H9 (cell line): ENCODE results near the gene TRIO. TPM values are rescaled to one million over a fixed set of nuclear protein-coding genes. Genes with fewer than 3 reads are reported as not detected.

Experiments
- DNase-seq: peaks from one replicate; pipeline ENCODE4 v3.0.0-alpha.2; 2017
- H2AFZ ChIP-seq: one replicate; pipeline ENCODE4 v1.6.1; 2013; ENCODE audit warnings: mild to moderate bottlenecking, low read length, control low read depth, moderate library complexity
- H2AK5ac ChIP-seq: 2 replicates; pipeline ENCODE4 v1.6.1; 2013; ENCODE audit warnings: low read length, control low read depth, mixed read lengths; ENCODE audit not compliant: insufficient read length
- H2BK120ac ChIP-seq: one replicate; pipeline ENCODE4 v1.6.1; 2013; ENCODE audit warnings: low read depth, mild to moderate bottlenecking, low read length, control low read depth, inconsistent platforms; ENCODE audit not compliant: poor library complexity, severe bottlenecking
- H2BK12ac ChIP-seq: 2 replicates; pipeline ENCODE4 v1.6.1; 2013; ENCODE audit warnings: low read length, control low read depth, mixed read lengths, low read depth; ENCODE audit not compliant: insufficient read length
- H2BK15ac ChIP-seq: 2 replicates; pipeline ENCODE4 v1.6.1; 2013; ENCODE audit warnings: low read depth, low read length, control low read depth
- H2BK20ac ChIP-seq: one replicate; pipeline ENCODE4 v1.6.1; 2013; ENCODE audit warnings: low read depth, mild to moderate bottlenecking, low read length, control low read depth, inconsistent platforms; ENCODE audit not compliant: poor library complexity, severe bottlenecking
- H2BK5ac ChIP-seq: 2 replicates; pipeline ENCODE4 v1.6.1; 2013; ENCODE audit warnings: low read length, control low read depth, mixed read lengths; ENCODE audit not compliant: insufficient read length
- H3K14ac ChIP-seq: 2 replicates; pipeline ENCODE4 v1.6.1; 2013; ENCODE audit warnings: low read length, control low read depth; ENCODE audit not compliant: insufficient read depth
- H3K18ac ChIP-seq: 2 replicates; pipeline ENCODE4 v1.6.1; 2013; ENCODE audit warnings: low read depth, mild to moderate bottlenecking, mixed read lengths, low read length, control low read depth; ENCODE audit not compliant: insufficient read length
- H3K23ac ChIP-seq: 2 replicates; pipeline ENCODE4 v1.6.1; 2013; ENCODE audit warnings: low read length, control low read depth, mixed read lengths, low read depth; ENCODE audit not compliant: insufficient read length
- H3K23me2 ChIP-seq: 2 replicates; pipeline ENCODE4 v1.6.1; 2013; ENCODE audit warnings: low read depth, mild to moderate bottlenecking, mixed read lengths, low read length, control low read depth; ENCODE audit not compliant: insufficient read length, poor library complexity, severe bottlenecking
- H3K27ac ChIP-seq: 2 replicates; pipeline ENCODE4 v1.5.1; 2013; ENCODE audit warnings: low read length, control low read depth, mixed read lengths, low read depth; ENCODE audit not compliant: insufficient read length
- H3K27me3 ChIP-seq: 2 replicates; pipeline ENCODE4 v1.6.1; 2013; ENCODE audit warnings: low read length, control low read depth, inconsistent platforms; ENCODE audit not compliant: insufficient read depth
- H3K4ac ChIP-seq: 2 replicates; pipeline ENCODE4 v1.6.1; 2013; ENCODE audit warnings: low read depth, mild to moderate bottlenecking, control low read depth, inconsistent platforms, low read length, moderate library complexity
- H3K4me1 ChIP-seq: 2 replicates; pipeline ENCODE4 v1.6.1; 2013; ENCODE audit warnings: low read length, control low read depth, inconsistent platforms; ENCODE audit not compliant: insufficient read depth
- H3K4me2 ChIP-seq: 2 replicates; pipeline ENCODE4 v1.6.1; 2013; ENCODE audit warnings: low read length, control low read depth, mixed read lengths; ENCODE audit not compliant: insufficient read length, insufficient read depth
- H3K56ac ChIP-seq: 2 replicates; pipeline ENCODE4 v1.6.1; 2013; ENCODE audit warnings: low read depth, mild to moderate bottlenecking, mixed read lengths, low read length, control low read depth; ENCODE audit not compliant: insufficient read length
- H3K79me1 ChIP-seq: 2 replicates; pipeline ENCODE4 v1.6.1; 2013; ENCODE audit warnings: low read depth, mild to moderate bottlenecking, moderate library complexity, low read length, control low read depth, inconsistent platforms; ENCODE audit not compliant: insufficient read depth, poor library complexity, severe bottlenecking
- H3K79me2 ChIP-seq: 2 replicates; pipeline ENCODE4 v1.6.1; 2013; ENCODE audit warnings: low read length, control low read depth, inconsistent platforms; ENCODE audit not compliant: insufficient read depth
- H3K9ac ChIP-seq: 2 replicates; pipeline ENCODE4 v1.6.1; 2013; ENCODE audit warnings: low read length, control low read depth, mixed read lengths; ENCODE audit not compliant: insufficient read length; ENCODE audit errors: extremely low read depth
- H3K9me3 ChIP-seq: one replicate; pipeline ENCODE4 v1.6.1; 2013; ENCODE audit warnings: low read depth, low read length, inconsistent platforms; ENCODE audit not compliant: control insufficient read depth
- H3T11ph ChIP-seq: one replicate; pipeline ENCODE4 v1.6.1; 2013; ENCODE audit warnings: mild to moderate bottlenecking, low read length, control low read depth, inconsistent platforms
- H4K20me1 ChIP-seq: one replicate; pipeline ENCODE4 v1.6.1; 2013; ENCODE audit not compliant: control insufficient read depth, insufficient read length, insufficient read depth
- H4K5ac ChIP-seq: 2 replicates; pipeline ENCODE4 v1.6.1; 2013; ENCODE audit warnings: low read depth, mild to moderate bottlenecking, mixed read lengths, low read length, control low read depth; ENCODE audit not compliant: insufficient read length
- H4K8ac ChIP-seq: replicated peaks from 2 replicates; pipeline ENCODE4 v1.6.1; 2013; ENCODE audit warnings: low read length, control low read depth, mixed read lengths, low read depth; ENCODE audit not compliant: insufficient read length
- H4K91ac ChIP-seq: 2 replicates; pipeline ENCODE4 v1.6.1; 2013; ENCODE audit warnings: low read depth, mild to moderate bottlenecking, moderate library complexity, mixed read lengths, low read length, control low read depth; ENCODE audit not compliant: insufficient read length
- H3K27ac Mint-ChIP-seq, 3 experiments: 2 replicates in 2 of 3; 3 replicates in 1 of 3; pipeline ENCODE4 v1.8.0; 2020 to 2021; ENCODE audit warnings: mixed read lengths in 3 of 3, mild to moderate bottlenecking in 1 of 3, moderate library complexity in 1 of 3
- H3K27me3 Mint-ChIP-seq: 2 replicates; pipeline ENCODE4 v1.8.0; 2021; ENCODE audit warnings: low read depth, mild to moderate bottlenecking, moderate library complexity, mixed read lengths
- H3K36me3 Mint-ChIP-seq, 3 experiments: 2 replicates in 2 of 3; 3 replicates in 1 of 3; pipeline ENCODE4 v1.8.0; 2020 to 2021; ENCODE audit warnings: low read depth in 3 of 3, mixed read lengths in 3 of 3; ENCODE audit not compliant: insufficient read depth in 1 of 3
- H3K4me1 Mint-ChIP-seq, 2 experiments: 2 replicates each; pipeline ENCODE4 v1.8.0; 2020; ENCODE audit warnings: mixed read lengths in 2 of 2
- H3K4me3 Mint-ChIP-seq, 2 experiments: 2 replicates in 1 of 2; 3 replicates in 1 of 2; pipeline ENCODE4 v1.8.0; 2020 to 2021; ENCODE audit warnings: mild to moderate bottlenecking in 2 of 2, mixed read lengths in 2 of 2, moderate library complexity in 1 of 2
- H3K9me3 Mint-ChIP-seq, 2 experiments: 2 replicates in 1 of 2; 3 replicates in 1 of 2; pipeline ENCODE4 v1.8.0; 2020; ENCODE audit warnings: mild to moderate bottlenecking in 2 of 2, mixed read lengths in 2 of 2, moderate library complexity in 1 of 2
- WGBS: extraction: QIAGEN DNeasy Blood & Tissue Kit; methylation state at CpG from one replicate; pipeline ENCODE4 v1.1.7; 2013; ENCODE audit warnings: missing lambda C conversion rate, low lambda C conversion rate, mixed read lengths; ENCODE audit not compliant: insufficient read length; ENCODE audit errors: extremely low coverage; 5-methylcytosine and 5-hydroxymethylcytosine counted together
- total RNA-seq: library from RNA; stranded (reverse); gene quantifications from 2 replicates; pipeline ENCODE4 v1.2.1, GENCODE V29; 2021
- TF ChIP-seq, protein P1 (sequence below): fragments of 200-600 bp; sonication (generic); conservative IDR thresholded peaks from 3 replicates; pipeline ENCODE4 v1.8.0; 2021; ENCODE audit warnings: antibody characterized with exemption, mild to moderate bottlenecking

Gene TRIO
- total RNA-seq, 1 experiment from 2014 or later = 87.8 TPM

DNA sequence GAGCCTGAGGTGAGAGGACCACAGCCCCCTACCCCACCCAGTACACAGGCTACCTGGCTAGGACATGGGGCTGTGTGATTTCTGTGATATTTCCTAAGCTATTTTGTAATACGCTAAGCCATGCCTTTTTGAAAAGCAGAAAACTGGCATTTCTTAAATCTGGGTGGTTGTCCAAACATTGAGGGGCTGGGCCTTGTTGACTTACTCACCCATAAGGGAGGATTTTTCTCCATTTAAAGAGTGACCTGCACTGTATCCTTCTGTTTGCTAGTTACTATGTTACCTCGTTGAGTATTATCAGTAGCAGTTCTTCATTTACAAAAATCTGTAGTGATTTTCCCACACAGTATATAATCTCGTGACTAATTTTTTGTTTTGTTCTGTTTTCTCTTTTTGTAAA, 321.0 kb downstream of the TRIO start:
- Histone ChIP-seq H3T11ph (no peak overlapping the region), H3K27ac (no peak overlapping the region), H4K8ac (no peak overlapping the region), H2BK120ac (no peak overlapping the region), H3K4me1 (no peaks in the 10 kb centered on the region; the same call in 1 of the 2 replicates), H3K79me2 (no peaks in the 10 kb centered on the region), H3K23ac (no peak overlapping the region), H2AFZ (no peak overlapping the region), H2BK20ac (no peak overlapping the region), H3K56ac (no peak overlapping the region), H2BK12ac (no peak overlapping the region), H3K27me3 (no peaks in the 10 kb centered on the region), H4K91ac (no peak overlapping the region), H3K9ac (no peak overlapping the region), H3K79me1 (no peaks in the 10 kb centered on the region), H2BK15ac (no peak overlapping the region), H3K4ac (no peak overlapping the region), H4K20me1 (no peaks in the 10 kb centered on the region), H2BK5ac (no peak overlapping the region), H3K23me2 (no peaks in the 10 kb centered on the region), H2AK5ac (no peak overlapping the region), H3K4me2 (no peak overlapping the region), H3K18ac (no peak overlapping the region), H3K9me3 (no peaks in the 10 kb centered on the region), H4K5ac (no peak overlapping the region), H3K14ac (no peak overlapping the region)
- H3K9me3 Mint-ChIP-seq = no peaks in the 10 kb centered on the region
- H3K4me3 Mint-ChIP-seq = no peak overlapping the region
- TF ChIP-seq, protein P1, sequence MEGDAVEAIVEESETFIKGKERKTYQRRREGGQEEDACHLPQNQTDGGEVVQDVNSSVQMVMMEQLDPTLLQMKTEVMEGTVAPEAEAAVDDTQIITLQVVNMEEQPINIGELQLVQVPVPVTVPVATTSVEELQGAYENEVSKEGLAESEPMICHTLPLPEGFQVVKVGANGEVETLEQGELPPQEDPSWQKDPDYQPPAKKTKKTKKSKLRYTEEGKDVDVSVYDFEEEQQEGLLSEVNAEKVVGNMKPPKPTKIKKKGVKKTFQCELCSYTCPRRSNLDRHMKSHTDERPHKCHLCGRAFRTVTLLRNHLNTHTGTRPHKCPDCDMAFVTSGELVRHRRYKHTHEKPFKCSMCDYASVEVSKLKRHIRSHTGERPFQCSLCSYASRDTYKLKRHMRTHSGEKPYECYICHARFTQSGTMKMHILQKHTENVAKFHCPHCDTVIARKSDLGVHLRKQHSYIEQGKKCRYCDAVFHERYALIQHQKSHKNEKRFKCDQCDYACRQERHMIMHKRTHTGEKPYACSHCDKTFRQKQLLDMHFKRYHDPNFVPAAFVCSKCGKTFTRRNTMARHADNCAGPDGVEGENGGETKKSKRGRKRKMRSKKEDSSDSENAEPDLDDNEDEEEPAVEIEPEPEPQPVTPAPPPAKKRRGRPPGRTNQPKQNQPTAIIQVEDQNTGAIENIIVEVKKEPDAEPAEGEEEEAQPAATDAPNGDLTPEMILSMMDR = no peak
- no peak for DNase-seq
- H3K4me1 Mint-ChIP-seq = peaks cover 8 to 9% of the 10 kb centered on the region in 2 experiments
- H3K27me3 Mint-ChIP-seq = no peaks in the 10 kb centered on the region
- WGBS = no CpG with 5 or more reads among the region's 3 CpGs
- H3K36me3 Mint-ChIP-seq = peaks cover 12 to 51% (median 50%) of the 10 kb centered on the region in 3 experiments; a peak in 6 of 7 replicates
- H3K27ac Mint-ChIP-seq = 0 out of 7 replicates have a peak overlapping the region, but pooled peaks of 1 of the 3 experiments have one; percentile 31
